Suprapubic skin (tissue), 3 donors: ENCODE results near the gene NPAS3.

Source experiments
- CTCF ChIP-seq, 2 donors: fragments of 200-600 bp in 1 of 2; fragments of 450-650 bp in 1 of 2; sonication (generic) in 1 of 2; IDR thresholded peaks; one replicate each; pipeline ENCODE4 v1.5.1; 2016 to 2019; ENCODE audit warnings: antibody characterized with exemption in 2 of 2, mild to moderate bottlenecking in 1 of 2, moderate library complexity in 1 of 2
- POLR2A ChIP-seq, 2 donors: fragments of 450-650 bp; IDR thresholded peaks; one replicate each; pipeline ENCODE4 v1.6.1; 2017; ENCODE audit warnings: antibody characterized with exemption in 2 of 2, mild to moderate bottlenecking in 2 of 2, moderate library complexity in 2 of 2

DNA sequence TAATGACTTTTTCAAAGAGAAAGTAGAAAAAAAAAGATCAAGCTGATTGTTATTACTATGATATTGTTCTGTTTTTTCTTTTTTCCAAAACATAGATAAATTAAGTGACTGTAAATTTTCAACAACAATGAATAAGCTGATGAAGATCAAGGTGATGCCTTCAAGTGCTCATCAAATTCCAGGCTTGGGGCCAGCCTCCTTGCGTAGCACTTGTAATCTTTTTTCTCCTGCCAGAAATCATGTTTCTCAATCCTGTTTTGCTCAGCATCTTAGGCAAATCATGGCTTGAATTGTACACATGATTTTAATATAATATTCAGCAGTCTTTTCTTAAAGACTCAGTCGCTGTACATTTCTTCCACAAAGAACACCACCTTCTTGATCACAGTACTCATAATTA lies 333.2 kb downstream of the NPAS3 start:
- no peak for TF ChIP-seq CTCF (IDR thresholded peaks at IDR 0.05)
- TF ChIP-seq POLR2A (IDR thresholded peaks at IDR 0.05): no peak
